NCI-H146 treated with DMSO at 0.1 percent for 48 hours (cell line): ENCODE results near the gene ZNF254.
"Not testable (repeated sequence)": the region's sequence is repeated elsewhere in the genome, so short reads cannot be mapped to it uniquely, and the experiment has no call there.

Experiments
- DNase-seq: peaks from one replicate; lab custom pipeline; 2025; ENCODE audit not compliant: unreplicated experiment; lab: John Stamatoyannopoulos, UW

ZNF254 gene

DNA sequence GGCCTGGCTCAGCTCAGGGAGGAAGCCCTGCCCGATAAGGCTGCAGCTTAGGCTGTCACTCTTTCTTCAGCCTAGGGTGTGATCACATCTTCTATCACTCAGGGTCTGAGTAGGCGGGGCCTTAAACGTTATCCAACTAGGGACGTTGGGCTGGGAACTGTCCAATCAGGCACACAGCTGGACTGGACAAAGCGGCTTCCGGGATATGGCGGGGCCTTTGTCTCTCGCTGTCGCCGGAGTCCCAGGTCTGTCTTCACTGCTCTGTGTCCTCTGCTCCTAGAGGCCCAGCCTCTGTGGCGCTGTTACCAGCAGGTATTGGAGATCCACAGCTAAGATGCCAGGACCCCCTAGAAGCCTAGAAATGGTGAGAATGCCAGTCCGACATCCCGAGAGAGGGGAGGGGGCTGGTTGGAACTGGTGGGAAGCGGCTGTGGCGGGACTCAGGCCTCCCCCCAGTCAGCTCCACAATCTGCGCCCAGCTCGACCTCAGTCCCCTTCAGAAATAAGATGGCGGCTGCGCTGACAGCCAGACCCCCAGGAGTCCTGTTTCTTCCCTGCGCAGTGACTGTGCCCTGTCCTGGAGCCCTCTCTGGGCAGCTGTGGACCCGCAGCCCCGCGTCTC, at the start of gene ZNF254:
ZNF254 (plus strand) TSS at position 214 of the 622 bp plus-strand sequence; CDS start at position 335, 121 bp downstream.
- DNase-seq: no peak

DNA sequence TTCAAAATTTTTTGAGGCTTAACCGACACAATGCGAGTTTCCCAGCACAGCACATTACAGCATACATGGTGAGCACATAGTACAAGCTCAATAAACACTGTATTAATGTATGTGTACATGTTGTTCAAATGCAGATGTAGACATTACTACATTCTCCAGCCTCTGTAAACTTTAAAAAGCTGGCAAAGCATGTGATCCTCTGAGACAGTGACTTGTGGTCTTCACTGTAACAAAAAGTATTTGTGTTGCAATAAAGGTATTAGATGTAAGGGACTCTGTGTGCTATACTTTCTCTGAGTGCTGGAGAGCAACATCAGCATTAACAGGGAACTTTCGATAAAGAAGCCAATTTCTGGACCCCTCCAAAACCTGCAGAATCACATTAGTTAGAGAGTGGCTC, 46.4 kb upstream of the ZNF254 start:
- DNase-seq: no peak

- DNase-seq: not testable (repeated sequence)
Observed at GRCh38 chr19:24041326-24041725, 45.7 kb upstream of the ZNF254 start.

GRCh38 chr19:24046550-24046949, 40.4 kb upstream of the ZNF254 start:
- peak; percentile 71 for DNase-seq

DNA sequence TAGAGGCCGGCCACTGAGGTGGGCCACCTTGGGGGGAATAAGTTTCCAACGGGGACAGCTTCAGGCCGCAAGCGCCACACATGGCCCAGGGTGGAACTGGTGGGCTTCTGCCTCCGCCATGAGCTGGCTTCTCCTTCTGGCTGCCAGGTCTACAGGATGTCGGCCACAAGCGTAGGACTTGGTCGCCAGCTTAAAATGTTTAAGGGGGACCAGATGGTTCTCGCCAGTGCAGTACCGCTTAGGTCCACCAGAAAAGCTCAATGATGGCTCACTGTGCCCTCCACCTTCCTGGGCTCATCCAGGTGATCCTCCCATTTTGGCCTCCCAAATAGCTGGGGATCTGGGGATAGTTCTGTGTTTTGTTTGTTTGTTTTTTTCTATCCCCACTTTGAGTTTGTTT, 38.7 kb upstream of the ZNF254 start:
- no peak for DNase-seq

DNA sequence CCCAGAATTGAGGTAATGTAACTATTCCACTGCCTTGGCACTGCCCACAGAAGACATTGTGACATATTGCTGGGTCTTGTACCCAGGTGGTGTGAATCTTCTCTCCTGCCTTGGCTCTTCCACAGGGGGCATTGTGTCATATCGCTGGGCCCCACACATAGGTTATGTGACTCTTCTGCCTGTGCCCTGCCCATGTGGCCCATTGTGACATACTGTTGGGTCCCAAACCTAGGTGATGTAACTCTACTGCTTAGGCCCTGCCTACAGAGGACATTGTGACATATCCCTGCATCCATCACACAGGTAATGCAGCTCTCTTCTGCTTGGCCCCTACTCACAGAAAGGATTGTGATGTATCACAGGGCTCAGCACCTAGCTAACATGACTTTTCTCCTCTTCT, 37.5 kb upstream of the ZNF254 start:
- no peak for DNase-seq

DNA sequence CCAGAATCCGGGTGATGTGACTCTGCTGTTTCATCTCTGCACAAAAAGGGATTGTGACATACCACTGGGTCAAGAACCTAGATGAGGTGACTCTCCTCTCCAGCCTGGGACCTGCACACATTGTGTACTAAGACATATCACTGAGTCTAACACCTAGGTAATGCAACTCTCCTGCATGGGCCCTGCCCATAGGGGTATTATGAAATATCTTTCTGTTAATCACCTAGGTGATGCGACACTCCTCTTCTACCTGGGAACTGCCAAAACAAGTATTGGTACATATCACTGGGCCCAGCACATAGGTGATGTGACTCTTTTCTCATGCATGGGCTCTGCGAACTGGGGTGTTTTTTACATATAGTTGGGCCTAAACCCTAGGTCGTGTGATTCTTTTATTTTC, 35.5 kb upstream of the ZNF254 start:
- DNase-seq: no peak

- no peak for DNase-seq
Observed at GRCh38 chr19:24052811-24053210, 34.2 kb upstream of the ZNF254 start.

GRCh38 chr19:24053601-24054000, 33.4 kb upstream of the ZNF254 start:
- no peak for DNase-seq

- DNase-seq: no peak
Observed at GRCh38 chr19:24054044-24054935, 32.7 kb upstream of the ZNF254 start.

DNA sequence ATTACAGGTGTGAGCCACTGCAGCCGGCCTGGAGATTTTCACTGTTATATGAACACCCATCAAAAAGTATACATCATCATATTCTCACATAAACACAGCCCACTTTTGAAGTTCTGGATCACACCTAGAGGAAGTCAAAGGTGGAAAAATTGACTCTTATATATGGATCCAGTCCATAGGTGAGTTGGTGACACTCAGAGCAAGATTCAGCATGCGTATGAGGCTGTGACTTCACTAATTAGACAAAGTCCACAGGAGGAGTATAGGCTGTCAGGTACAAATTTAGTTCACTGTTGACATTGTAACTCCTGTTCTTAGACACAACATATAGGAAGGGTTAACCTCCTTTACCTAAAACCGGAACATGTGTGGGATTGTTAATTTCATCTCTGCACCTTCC, 31.4 kb upstream of the ZNF254 start:
- no peak for DNase-seq

DNA sequence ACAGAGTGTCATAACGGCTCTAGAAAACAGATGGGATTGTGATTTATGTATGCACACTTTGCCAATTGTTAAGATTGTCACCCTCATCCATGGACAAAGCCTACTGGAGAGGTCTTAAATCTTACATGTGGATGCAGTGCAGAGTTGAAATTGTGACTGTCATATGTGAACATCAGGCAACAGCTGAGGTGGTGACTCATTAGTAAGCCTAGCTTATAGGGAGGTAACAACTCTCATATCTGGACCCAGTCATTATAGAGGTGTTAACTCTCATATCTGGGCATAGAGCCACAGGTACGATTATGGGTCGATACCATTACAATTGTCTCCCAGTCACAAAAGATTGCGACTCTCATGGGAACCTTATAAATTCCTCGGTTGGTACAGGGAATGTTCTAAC, 29.8 kb upstream of the ZNF254 start:
- DNase-seq: no peak

- no peak for DNase-seq
Observed at GRCh38 chr19:24059563-24060295, 27.3 kb upstream of the ZNF254 start.

- no peak for DNase-seq
Observed at GRCh38 chr19:24060687-24061356, 26.2 kb upstream of the ZNF254 start.

GRCh38 chr19:24062190-24062589, 24.8 kb upstream of the ZNF254 start:
- no peak for DNase-seq

DNA sequence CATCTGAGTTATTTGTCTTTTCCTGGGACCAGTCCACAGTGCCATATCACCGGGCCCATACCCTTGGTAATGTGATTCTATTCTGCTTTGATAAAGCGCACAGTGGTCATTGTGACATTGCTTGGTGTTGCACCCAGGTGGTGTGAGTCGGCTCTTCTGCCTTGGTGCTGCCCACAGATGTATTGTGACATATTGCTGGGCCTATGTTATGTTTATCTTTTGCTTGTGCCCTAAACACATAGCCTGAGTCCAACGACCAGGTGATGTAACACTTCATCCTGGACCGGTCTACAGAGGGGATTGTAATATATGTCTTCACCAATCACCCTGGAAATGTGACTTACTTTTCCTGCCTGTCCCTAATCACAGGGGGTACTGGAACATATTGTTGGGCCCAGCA, 23.7 kb upstream of the ZNF254 start:
- no peak for DNase-seq

- DNase-seq: no peak
Observed at GRCh38 chr19:24064175-24064574, 22.8 kb upstream of the ZNF254 start.

DNA sequence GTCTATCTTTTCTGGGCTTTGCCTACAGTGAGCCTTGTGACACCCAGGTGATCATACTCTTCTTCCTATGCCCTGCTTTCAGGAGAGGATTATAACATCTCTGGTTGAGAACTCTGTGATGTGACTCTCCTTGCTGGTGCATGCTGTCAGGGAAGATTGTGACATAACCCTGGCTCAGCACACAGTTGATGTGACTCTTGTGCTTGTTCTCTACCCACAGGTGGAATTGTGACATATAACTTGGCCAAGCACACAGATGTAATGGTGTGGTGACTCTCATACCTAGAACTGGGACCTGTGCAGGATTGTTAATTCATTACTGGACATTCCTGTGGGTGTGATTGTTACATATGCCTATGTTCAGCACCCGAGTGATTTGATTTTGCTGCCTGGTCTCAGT, 21.7 kb upstream of the ZNF254 start:
- DNase-seq: no peak

GRCh38 chr19:24065865-24066604, 21.0 kb upstream of the ZNF254 start:
- DNase-seq: no peak

DNA sequence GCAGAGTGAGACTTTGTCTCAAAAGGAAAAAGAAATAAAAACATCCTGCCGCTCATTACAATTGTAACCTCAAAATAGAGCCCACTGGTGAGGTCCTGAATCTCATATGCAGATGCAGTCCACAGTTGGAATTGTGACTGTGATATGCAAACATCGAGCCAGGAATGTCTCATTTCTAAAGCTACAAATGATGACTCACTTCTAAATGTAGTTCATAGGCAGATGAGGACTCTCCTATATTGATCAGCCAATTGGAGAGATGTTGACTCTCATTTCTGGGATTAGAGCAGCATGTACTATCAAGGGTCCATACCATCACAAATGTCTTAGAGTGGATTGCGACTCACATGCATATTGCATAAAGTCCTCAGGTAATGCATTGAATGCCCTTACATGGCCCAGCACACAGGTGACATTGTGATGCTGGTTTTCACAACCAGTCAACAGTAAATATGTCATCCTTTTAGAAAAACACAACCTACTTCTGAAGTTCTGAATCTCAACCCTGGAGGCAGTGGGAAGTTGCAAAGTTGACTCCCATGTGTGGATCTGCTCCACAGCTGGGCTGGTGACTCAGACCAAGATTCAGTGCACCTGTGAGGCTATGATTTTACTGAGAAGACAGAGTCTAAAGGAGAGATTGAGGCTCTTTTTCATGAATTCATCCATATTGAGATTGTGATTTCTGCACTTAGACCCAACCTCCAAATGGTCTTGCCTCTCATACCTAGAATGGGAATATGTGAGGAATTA, 16.9 kb upstream of the ZNF254 start:
- DNase-seq: no peak
